Stomach (tissue), 4 donors: ENCODE data around the gene FLNA.

Experiments used
- CTCF ChIP-seq, 7 experiments: fragments of 450-650 bp in 4 of 7; fragments of 200-600 bp in 3 of 7; sonication (generic) in 3 of 7; IDR thresholded peaks; one replicate each; pipeline ENCODE4 v1.5.1; 2016 to 2019; ENCODE audit warnings: antibody characterized with exemption in 7 of 7, control low read depth in 2 of 7, mild to moderate bottlenecking in 1 of 7
- EP300 ChIP-seq: sonication (generic); formaldehyde crosslinking; IDR thresholded peaks from one replicate; pipeline ENCODE4 v1.6.1; 2017; ENCODE audit warnings: antibody characterized with exemption
- POLR2A ChIP-seq, 4 donors: fragments of 450-650 bp; IDR thresholded peaks; one replicate each; pipeline ENCODE4 v1.6.1; 2016; ENCODE audit warnings: antibody characterized with exemption in 4 of 4, control low read depth in 2 of 4, mild to moderate bottlenecking in 1 of 4, moderate library complexity in 1 of 4
- POLR2AphosphoS5 ChIP-seq, 3 donors: sonication (generic); formaldehyde crosslinking; IDR thresholded peaks; one replicate each; pipeline ENCODE4 v1.6.1; 2016; ENCODE audit warnings: antibody characterized with exemption in 3 of 3

- peak in 5 of 7 experiments; percentile 56 to 79 (median 73) for TF ChIP-seq CTCF (IDR thresholded peaks at IDR 0.05)
- TF ChIP-seq POLR2A (IDR thresholded peaks at IDR 0.05): no peak
- TF ChIP-seq POLR2AphosphoS5 (IDR thresholded peaks at IDR 0.05): peak in 2 of 3 donors; percentile 46 to 67
- TF ChIP-seq EP300: no peak
These were observed 24.5 kb upstream of the FLNA start for GRCh38 chrX:154398668-154399526.
